Small intestine (tissue), 7 donors: Measurements from ENCODE around the gene AMBRA1. TPM values are rescaled to one million over a fixed set of nuclear protein-coding genes. Genes with fewer than 3 reads are reported as not detected.

Experiments
- DNase-seq, 2 donors: peaks; one replicate each; pipeline versions ENCODE4 v3.0.0 to v3.0.0-alpha.2; 2013
- FAIRE-seq: peaks from 2 replicates; lab custom pipeline; 2012; peaks lifted over from hg19 to GRCh38; lab: Jason Lieb, UNC
- H3K27ac ChIP-seq, 3 donors: one replicate each; pipeline ENCODE4 v1.5.1; 2013; ENCODE audit warnings: low read length in 2 of 3, mild to moderate bottlenecking in 2 of 3, control low read depth in 1 of 3, inconsistent platforms in 1 of 3, low read depth in 1 of 3, moderate library complexity in 1 of 3
- H3K27me3 ChIP-seq, 3 donors: one replicate each; pipeline ENCODE4 v1.6.1; 2013; ENCODE audit warnings: low read length in 3 of 3, inconsistent platforms in 1 of 3; ENCODE audit not compliant: control insufficient read depth in 3 of 3, insufficient read depth in 3 of 3
- H3K36me3 ChIP-seq, 3 donors: one replicate each; pipeline ENCODE4 v1.6.1; 2013; ENCODE audit warnings: low read length in 3 of 3, inconsistent platforms in 1 of 3, low read depth in 1 of 3, mild to moderate bottlenecking in 1 of 3, moderate library complexity in 1 of 3; ENCODE audit not compliant: control insufficient read depth in 3 of 3, insufficient read depth in 2 of 3
- H3K4me1 ChIP-seq, 3 donors: one replicate each; pipeline ENCODE4 v1.6.1; 2013; ENCODE audit warnings: low read length in 2 of 3, inconsistent platforms in 1 of 3, low read depth in 1 of 3, mild to moderate bottlenecking in 1 of 3, moderate library complexity in 1 of 3; ENCODE audit not compliant: control insufficient read depth in 3 of 3, insufficient read depth in 2 of 3
- H3K4me3 ChIP-seq, 3 donors: one replicate each; pipeline ENCODE4 v1.5.1; 2013; ENCODE audit warnings: low read length in 3 of 3, control low read depth in 1 of 3, inconsistent platforms in 1 of 3, low read depth in 1 of 3, mild to moderate bottlenecking in 1 of 3, moderate library complexity in 1 of 3
- H3K9me3 ChIP-seq, 2 donors: one replicate each; pipeline ENCODE4 v1.6.1; 2013; ENCODE audit warnings: low read depth in 1 of 2, low read length in 1 of 2; ENCODE audit not compliant: control insufficient read depth in 2 of 2, insufficient read depth in 1 of 2
- WGBS, 3 donors: extraction: QIAGEN DNeasy Blood & Tissue Kit; methylation state at CpG; one replicate each; pipeline ENCODE4 v1.1.7; 2013; 5-methylcytosine and 5-hydroxymethylcytosine counted together
- polyA plus RNA-seq, 4 donors: library from polyadenylated mRNA; stranded (reverse) in 3 of 4; unstranded in 1 of 4; fragments of 200-250 nt in 3 of 4; fragments of 120-200 nt in 1 of 4; gene quantifications; one replicate each; pipeline versions ENCODE4 v1.2.1 to v1.2.3, GENCODE V29; 2013
- donor health status: healthy with polysubstance abuse.
- donor health status: control.
- donor health status: control.
- donor health status: Bipolar disorder and iron deficiency.
- donor health status: healthy.

The AMBRA1 gene
- polyA plus RNA-seq, 4 donors = 7.8 to 22.2 (median 12.6) TPM

DNA sequence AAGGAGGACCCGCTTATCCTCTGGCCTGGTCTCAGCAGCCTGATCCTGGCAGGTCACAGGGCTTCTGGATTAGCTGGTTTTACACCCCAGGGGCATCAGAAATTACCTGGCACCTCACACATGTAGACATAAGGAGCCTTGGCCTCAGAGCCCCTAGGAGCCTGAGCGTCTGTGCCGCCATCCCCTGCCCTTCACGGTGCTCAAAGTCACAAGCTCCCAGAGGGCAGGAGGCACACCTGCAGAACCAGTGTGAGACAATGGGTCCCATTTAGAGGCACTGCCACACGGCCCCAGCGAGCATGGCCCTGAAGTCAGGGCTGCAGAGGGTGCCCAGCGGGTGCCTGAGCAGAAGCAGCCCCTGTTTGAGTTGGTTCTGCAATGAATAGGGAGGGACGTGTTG, 242.7 kb downstream of the AMBRA1 start:
- Histone ChIP-seq H3K27ac (no peak overlapping the region), H3K27me3 (peaks cover 0 to 6% (median 0%) of the 10 kb centered on the region in 3 donors), H3K4me1 (peaks cover 7 to 46% (median 9%) of the 10 kb centered on the region in 3 donors), H3K4me3 (no peak overlapping the region), H3K36me3 (peaks cover 0 to 50% (median 0%) of the 10 kb centered on the region in 3 donors), H3K9me3 (no peaks in the 10 kb centered on the region)
- FAIRE-seq (no peak), DNase-seq (no peak)
- 48 to 77% (median 61%) methylated on average over 8 of the region's 8 CpGs for WGBS, 3 donors

GRCh38 chr11:46350695-46351094, 243.1 kb downstream of the AMBRA1 start:
- FAIRE-seq = no peak
- Histone ChIP-seq H3K27me3 (peaks cover 0 to 11% (median 0%) of the 10 kb centered on the region in 3 donors), H3K36me3 (peaks cover 0 to 46% (median 0%) of the 10 kb centered on the region in 3 donors), H3K27ac (no peak overlapping the region), H3K9me3 (no peaks in the 10 kb centered on the region), H3K4me1 (peaks cover 7 to 46% (median 9%) of the 10 kb centered on the region in 3 donors), H3K4me3 (no peak overlapping the region)
- 44 to 56% (median 52%) methylated on average over 2 to 3 of the region's 3 CpGs for WGBS, 3 donors
- no peak for DNase-seq

- Histone ChIP-seq H3K27ac (peak overlapping the region; percentile 24 to 68 (median 65)), H3K36me3 (peaks cover 0 to 40% (median 0%) of the 10 kb centered on the region in 3 donors), H3K4me1 (peaks cover 7 to 49% (median 9%) of the 10 kb centered on the region in 3 donors), H3K27me3 (peaks cover 0 to 15% (median 0%) of the 10 kb centered on the region in 3 donors), H3K9me3 (no peaks in the 10 kb centered on the region), H3K4me3 (peak overlapping the region; percentile 65 to 94 (median 70))
- no peak for FAIRE-seq
- WGBS, 3 donors = 12 to 34% (median 14%) methylated on average over 18 of the region's 18 CpGs
- DNase-seq = peak; percentile 65 to 91
Observed at GRCh38 chr11:46348566-46349401, 245.0 kb downstream of the AMBRA1 start.

- Histone ChIP-seq H3K36me3 (peaks cover 0 to 30% (median 0%) of the 10 kb centered on the region in 3 donors), H3K27ac (peak overlapping the region; percentile 24 to 68 (median 65)), H3K27me3 (peaks cover 0 to 15% (median 0%) of the 10 kb centered on the region in 3 donors), H3K9me3 (no peaks in the 10 kb centered on the region), H3K4me3 (peak overlapping the region; percentile 65 to 94 (median 70)), H3K4me1 (peaks cover 7 to 49% (median 9%) of the 10 kb centered on the region in 3 donors)
- WGBS, 3 donors = 2 to 33% (median 14%) methylated on average over 53 to 63 of the region's 63 CpGs
- no peak for FAIRE-seq
- peak; percentile 52 to 64 for DNase-seq
Observed at GRCh38 chr11:46347637-46348311, 246.0 kb downstream of the AMBRA1 start.

- H3K27ac ChIP-seq = peak within 1 kb of the TSS; percentile 24 to 68 (median 65)
- H3K9me3 ChIP-seq = no peaks in the 10 kb centered on the region
- H3K4me3 ChIP-seq = peak within 1 kb of the TSS; percentile 65 to 94 (median 70)
- peaks cover 0 to 25% (median 0%) of the 10 kb centered on the region in 3 donors for H3K36me3 ChIP-seq
- FAIRE-seq = no peak
- H3K27me3 ChIP-seq = peaks cover 0 to 15% (median 0%) of the 10 kb centered on the region in 3 donors
- peak; percentile 87 to 96 for DNase-seq
- WGBS, 3 donors = 4 to 19% (median 13%) methylated on average over 18 to 80 of the region's 80 CpGs
- peaks cover 7 to 48% (median 9%) of the 10 kb centered on the region in 3 donors for H3K4me1 ChIP-seq
Observed at GRCh38 chr11:46346886-46347636, 246.8 kb downstream of the AMBRA1 start, which contains the start of gene DGKZ. Gene DGKZ, plus strand, starts transcription at chr11:46347463. Its CDS starts 197 bp downstream, at chr11:46347660.

Other genes with a start within 250 kb of the AMBRA1 start
- gene DGKZ, start 246.6 kb downstream of the AMBRA1 start, polyA plus RNA-seq = 100 to 1,000 TPM in 2 of 4 donors, 10 to 100 TPM in 2; 41.0 to 122 (median 103) TPM
- 100 to 1,000 TPM; 179 to 356 (median 226) TPM for gene MDK, start 212.4 kb downstream of the AMBRA1 start, polyA plus RNA-seq
- 1 to 10 TPM in 3 of 4 donors, not detected in 1; 3.1 to 7.8 (median 5.8) TPM for gene CHRM4, start 202.2 kb downstream of the AMBRA1 start, polyA plus RNA-seq
- 1 to 10 TPM; 3.0 to 4.8 (median 3.3) TPM for gene HARBI1, start 23.2 kb upstream of the AMBRA1 start, polyA plus RNA-seq
- gene ATG13, start 23.5 kb upstream of the AMBRA1 start, polyA plus RNA-seq = 10 to 100 TPM; 35.7 to 55.3 (median 37.4) TPM
- gene ARHGAP1, start 106.6 kb upstream of the AMBRA1 start, polyA plus RNA-seq = 10 to 100 TPM; 18.6 to 49.0 (median 26.0) TPM
- 10 to 100 TPM in 3 of 4 donors, 1 to 10 TPM in 1; 8.7 to 11.6 (median 11.5) TPM for gene ZNF408, start 107.0 kb upstream of the AMBRA1 start, polyA plus RNA-seq
- 1 to 10 TPM in 1 of 4 donors, under 1 TPM in 1, not detected in 2; 0.09 to 2.3 TPM for gene F2, start 125.2 kb upstream of the AMBRA1 start, polyA plus RNA-seq